CD8-positive, alpha-beta memory T cell (primary cell): ENCODE data around the gene STRN. TPM values are rescaled to one million over a fixed set of nuclear protein-coding genes. Genes with fewer than 3 reads are reported as not detected.
A peak's percentile ranks its signal among the peaks of the same experiment; 100 is the strongest.
"Not testable (repeated sequence)": the region's sequence is repeated elsewhere in the genome, so short reads cannot be mapped to it uniquely, and the experiment has no call there.

Source experiments
- CTCF ChIA-PET: fragments of 350-600 bp; sonication (Branson Sonifier 250); formaldehyde crosslinking; loops from one replicate; lab custom pipeline; 2021; ENCODE audit warnings: antibody characterized with exemption; lab: Charles Lee
- POLR2A ChIA-PET: fragments of 350-600 bp; sonication (Branson Sonifier 250); formaldehyde crosslinking; loops from one replicate; lab custom pipeline; 2021; ENCODE audit warnings: antibody characterized with exemption; lab: Charles Lee
- DNase-seq, 5 donors: peaks; one replicate each; pipeline versions ENCODE4 v3.0.0 to v3.0.0-alpha.2; 2020 to 2022; ENCODE audit warnings: mixed read lengths in 1 of 5
- H3K27ac ChIP-seq: one replicate; pipeline ENCODE4 v1.7.0; 2013; ENCODE audit warnings: low read depth, mild to moderate bottlenecking, low read length, moderate library complexity
- H3K27me3 ChIP-seq: 2 replicates; pipeline ENCODE4 v1.7.0; 2013; ENCODE audit warnings: low read length, mild to moderate bottlenecking; ENCODE audit not compliant: insufficient read depth, poor library complexity, severe bottlenecking
- H3K36me3 ChIP-seq: 2 replicates; pipeline ENCODE4 v1.7.0; 2013; ENCODE audit warnings: mild to moderate bottlenecking, low read length, moderate library complexity; ENCODE audit not compliant: insufficient read depth
- H3K4me1 ChIP-seq: 2 replicates; pipeline ENCODE4 v1.7.0; 2013; ENCODE audit warnings: mild to moderate bottlenecking, low read length, moderate library complexity; ENCODE audit not compliant: insufficient read depth
- H3K4me3 ChIP-seq: 2 replicates; pipeline ENCODE4 v1.7.0; 2013; ENCODE audit warnings: mild to moderate bottlenecking, low read length
- H3K9me3 ChIP-seq: 2 replicates; pipeline ENCODE4 v1.7.0; 2013; ENCODE audit warnings: mild to moderate bottlenecking, low read length
- H3K27ac Mint-ChIP-seq, 8 donors: one replicate each; pipeline ENCODE4 v1.8.0; 2020 to 2021; ENCODE audit warnings: mixed read lengths in 8 of 8, mild to moderate bottlenecking in 6 of 8, inconsistent platforms in 3 of 8, moderate library complexity in 3 of 8
- H3K27me3 Mint-ChIP-seq, 2 donors: one replicate each; pipeline ENCODE4 v1.8.0; 2020 to 2021; ENCODE audit warnings: mixed read lengths in 2 of 2, mild to moderate bottlenecking in 1 of 2, moderate library complexity in 1 of 2
- H3K36me3 Mint-ChIP-seq, 3 donors: one replicate each; pipeline ENCODE4 v1.8.0; 2020 to 2021; ENCODE audit warnings: mixed read lengths in 3 of 3, inconsistent platforms in 1 of 3, mild to moderate bottlenecking in 1 of 3
- H3K4me1 Mint-ChIP-seq, 3 donors: one replicate each; pipeline ENCODE4 v1.8.0; 2020 to 2021; ENCODE audit warnings: mixed read lengths in 3 of 3, inconsistent platforms in 1 of 3, mild to moderate bottlenecking in 1 of 3
- H3K4me3 Mint-ChIP-seq, 7 donors: one replicate each; pipeline ENCODE4 v1.8.0; 2020 to 2021; ENCODE audit warnings: mixed read lengths in 7 of 7, mild to moderate bottlenecking in 6 of 7, moderate library complexity in 4 of 7, inconsistent platforms in 2 of 7
- H3K9me3 Mint-ChIP-seq, 5 donors: one replicate each; pipeline ENCODE4 v1.8.0; 2020 to 2022; ENCODE audit warnings: mixed read lengths in 5 of 5, mild to moderate bottlenecking in 3 of 5, moderate library complexity in 2 of 5, inconsistent platforms in 1 of 5
- polyA plus RNA-seq: library from polyadenylated mRNA; unstranded; fragments of 300-500 nt; fragmentation: Illumina TruSeq; gene quantifications from one replicate; pipeline ENCODE4 v1.2.3, GENCODE V29; 2021
- total RNA-seq, 2 experiments: library from RNA; stranded (reverse); gene quantifications; one replicate each; pipeline ENCODE4 v1.2.3, GENCODE V29; 2021

STRN gene
- total and polyA plus RNA-seq, 3 experiments from 2014 or later, result 10.5 to 28.3 (median 26.9) TPM

DNA sequence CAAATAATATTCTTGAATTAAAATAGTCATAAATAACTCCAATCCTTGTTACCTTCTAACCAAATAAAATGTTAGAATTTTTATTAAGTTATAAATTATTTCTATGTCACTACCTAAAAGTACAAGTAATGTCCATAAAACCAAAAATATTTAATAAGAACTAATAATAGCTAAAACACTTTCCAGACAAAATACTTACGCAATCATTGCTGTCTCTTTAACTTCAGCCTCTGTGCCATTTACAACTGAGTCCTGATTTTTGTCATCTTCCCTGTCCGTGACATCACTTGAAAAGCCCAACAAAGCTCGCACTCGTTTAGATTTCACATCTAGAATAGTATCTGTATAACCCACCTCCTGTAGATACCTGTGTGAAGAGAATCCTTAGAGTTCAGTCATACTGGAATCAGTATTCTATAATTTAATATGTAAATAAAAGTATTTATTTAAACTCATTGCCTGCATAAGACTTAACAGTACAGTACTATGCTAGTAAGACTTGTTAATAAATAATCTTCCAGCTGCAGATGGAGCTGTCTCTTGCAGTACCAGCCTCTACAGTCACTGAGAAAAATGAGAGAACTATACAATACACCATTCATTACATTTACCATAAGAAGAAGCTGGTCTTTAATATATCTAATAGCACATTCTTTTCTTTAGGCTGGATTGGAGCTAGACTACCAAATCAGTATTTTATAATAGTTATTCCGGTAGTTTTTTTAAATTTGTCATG, 63.8 kb downstream of the STRN start:
- CTCF ChIA-PET, result no interaction called here

DNA sequence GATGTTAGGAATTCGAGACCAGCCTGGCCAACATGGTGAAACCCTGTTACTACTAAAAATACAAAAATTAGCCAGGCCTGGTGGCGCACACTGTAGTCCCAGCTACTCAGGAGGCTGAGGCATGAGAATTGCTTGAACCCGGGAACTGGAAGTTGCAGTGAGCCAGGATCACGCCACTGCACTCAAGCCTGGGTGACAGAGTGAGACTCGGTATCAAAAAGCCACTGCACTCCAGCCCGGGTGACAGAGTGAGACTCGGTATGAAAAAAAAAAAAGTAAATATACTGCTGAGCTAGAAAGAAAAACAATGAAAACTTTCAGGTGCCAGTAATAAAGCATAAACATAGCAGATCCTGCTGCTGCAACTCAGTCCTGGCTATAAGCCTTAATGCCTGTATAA, 73.5 kb downstream of the STRN start:
- Histone ChIP-seq H3K9me3 (no peaks in the 10 kb centered on the region), H3K4me3 (no peak overlapping the region), H3K27ac (no peak overlapping the region), H3K4me1 (no peaks in the 10 kb centered on the region), H3K27me3 (no peaks in the 10 kb centered on the region), H3K36me3 (no peaks in the 10 kb centered on the region)
- Mint-ChIP-seq H3K9me3 (no peaks in the 10 kb centered on the region), H3K4me1 (peaks cover 0 to 2% (median 0%) of the 10 kb centered on the region in 3 donors), H3K4me3 (no peak overlapping the region), H3K27me3 (no peaks in the 10 kb centered on the region), H3K27ac (no peak overlapping the region), H3K36me3 (peaks cover 6 to 64% (median 15%) of the 10 kb centered on the region in 3 donors)
- CTCF ChIA-PET, result no interaction called here
- POLR2A ChIA-PET, result no interaction called here
- DNase-seq, result no peak

More for the DNA sequence above, 63.8 kb downstream of the STRN start:
- Mint-ChIP-seq H3K9me3 (no peaks in the 10 kb centered on the region), H3K4me3 (no peak overlapping the region), H3K27ac (no peak overlapping the region), H3K4me1 (peaks cover 0 to 2% (median 0%) of the 10 kb centered on the region in 3 donors), H3K27me3 (no peaks in the 10 kb centered on the region), H3K36me3 (peaks cover 7 to 49% (median 8%) of the 10 kb centered on the region in 3 donors)
- Histone ChIP-seq H3K4me3 (no peak overlapping the region), H3K4me1 (no peaks in the 10 kb centered on the region), H3K27me3 (no peaks in the 10 kb centered on the region), H3K36me3 (no peaks in the 10 kb centered on the region), H3K27ac (no peak overlapping the region), H3K9me3 (no peaks in the 10 kb centered on the region)
- POLR2A ChIA-PET, result interaction anchor here (0.5 kb wide), 1 partner anchor 1428 kb away, joined by 3 read pairs; no protein-coding TSS in a partner anchor
- DNase-seq, result no peak

DNA sequence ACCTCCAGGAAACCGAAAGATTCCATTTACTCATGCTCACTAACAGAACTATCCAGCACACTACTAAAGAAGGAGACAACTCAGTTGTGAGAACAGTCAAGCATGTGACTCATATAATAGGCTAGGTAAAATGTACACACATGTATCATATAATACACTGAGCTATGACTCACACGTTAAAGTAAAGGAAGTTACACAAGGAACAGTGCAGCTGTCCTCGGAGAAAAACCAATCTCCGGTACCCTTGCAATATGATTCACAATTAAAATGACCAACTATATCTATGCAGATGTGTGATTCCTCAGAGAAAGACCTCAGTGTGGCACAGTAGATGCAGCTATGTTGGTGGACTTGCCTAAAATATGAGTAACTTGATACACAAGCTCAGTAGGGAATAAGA, 76.5 kb downstream of the STRN start:
- ChIA-PET POLR2A (no interaction called here), CTCF (no interaction called here)
- no peak for DNase-seq
- H3K27me3 ChIP-seq, result no peaks in the 10 kb centered on the region
- no peak overlapping the region for H3K4me3 ChIP-seq
- Mint-ChIP-seq H3K27ac (no peak overlapping the region), H3K9me3 (no peaks in the 10 kb centered on the region), H3K36me3 (peaks cover 6 to 70% (median 21%) of the 10 kb centered on the region in 3 donors), H3K27me3 (no peaks in the 10 kb centered on the region), H3K4me3 (no peak overlapping the region), H3K4me1 (peaks cover 0 to 2% (median 0%) of the 10 kb centered on the region in 3 donors)
- peaks cover 6% of the 10 kb centered on the region for H3K36me3 ChIP-seq
- no peak overlapping the region for H3K27ac ChIP-seq
- H3K4me1 ChIP-seq, result no peaks in the 10 kb centered on the region
- no peaks in the 10 kb centered on the region for H3K9me3 ChIP-seq

DNA sequence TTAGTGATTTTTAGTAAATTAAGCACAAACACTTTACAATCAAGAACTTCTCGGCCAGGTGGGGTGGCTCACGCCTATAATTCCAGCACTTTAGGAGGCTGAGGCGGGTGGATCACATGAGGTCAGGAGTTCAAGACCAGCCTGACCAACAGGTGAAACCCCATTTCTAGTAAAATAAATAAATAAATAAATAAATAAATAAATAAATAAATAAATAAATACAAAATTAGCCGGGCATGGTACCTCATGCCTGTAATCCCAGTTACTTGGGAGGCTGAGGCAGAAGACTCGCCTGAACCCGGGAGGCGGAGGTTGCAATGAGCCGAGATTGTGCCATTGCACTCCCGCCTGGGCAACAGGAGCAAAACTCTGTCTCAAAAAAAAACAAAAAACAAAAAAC, 79.2 kb downstream of the STRN start:
- H3K4me1 ChIP-seq, H3K27ac Mint-ChIP-seq, H3K4me1 Mint-ChIP-seq, H3K4me3 ChIP-seq, H3K27me3 Mint-ChIP-seq, H3K4me3 Mint-ChIP-seq, H3K27me3 ChIP-seq, H3K9me3 ChIP-seq, POLR2A ChIA-PET, CTCF ChIA-PET, H3K9me3 Mint-ChIP-seq, H3K27ac ChIP-seq, DNase-seq: not testable (repeated sequence)
- peaks cover 0 to 73% (median 22%) of the 10 kb centered on the region in 3 donors for H3K36me3 Mint-ChIP-seq
- H3K36me3 ChIP-seq, result peaks cover 17% of the 10 kb centered on the region

DNA sequence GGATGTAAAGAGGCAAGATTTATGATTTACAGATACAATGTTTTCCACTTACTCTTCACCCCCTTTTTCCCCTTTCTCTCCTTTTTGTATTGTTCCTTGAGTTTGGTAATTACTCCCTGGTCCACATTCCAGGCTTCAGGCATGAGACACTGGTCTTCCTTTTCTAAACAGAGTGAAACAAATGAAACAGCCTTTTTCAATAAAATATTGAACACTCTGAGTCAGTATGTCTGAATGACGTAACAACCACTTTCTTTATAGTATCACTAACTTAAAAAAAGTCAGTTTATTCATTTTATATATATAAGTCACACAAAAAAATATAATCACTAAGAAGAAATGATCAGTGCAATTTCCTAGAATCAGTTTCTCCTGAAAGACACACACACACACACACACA, 79.7 kb downstream of the STRN start:
- ChIA-PET POLR2A (no interaction called here), CTCF (no interaction called here)
- Histone ChIP-seq H3K36me3 (peaks cover 17% of the 10 kb centered on the region), H3K27ac (no peak overlapping the region), H3K27me3 (no peaks in the 10 kb centered on the region), H3K4me1 (no peaks in the 10 kb centered on the region), H3K4me3 (no peak overlapping the region), H3K9me3 (no peaks in the 10 kb centered on the region)
- H3K27ac Mint-ChIP-seq, result peak overlapping the region in 1 of 8 donors; percentile 48
- DNase-seq, result no peak
- H3K4me3 Mint-ChIP-seq, result no peak overlapping the region
- peaks cover 0 to 72% (median 22%) of the 10 kb centered on the region in 3 donors for H3K36me3 Mint-ChIP-seq
- no peaks in the 10 kb centered on the region for H3K9me3 Mint-ChIP-seq
- no peaks in the 10 kb centered on the region for H3K27me3 Mint-ChIP-seq
- H3K4me1 Mint-ChIP-seq, result peaks cover 0 to 2% (median 0%) of the 10 kb centered on the region in 3 donors

DNA sequence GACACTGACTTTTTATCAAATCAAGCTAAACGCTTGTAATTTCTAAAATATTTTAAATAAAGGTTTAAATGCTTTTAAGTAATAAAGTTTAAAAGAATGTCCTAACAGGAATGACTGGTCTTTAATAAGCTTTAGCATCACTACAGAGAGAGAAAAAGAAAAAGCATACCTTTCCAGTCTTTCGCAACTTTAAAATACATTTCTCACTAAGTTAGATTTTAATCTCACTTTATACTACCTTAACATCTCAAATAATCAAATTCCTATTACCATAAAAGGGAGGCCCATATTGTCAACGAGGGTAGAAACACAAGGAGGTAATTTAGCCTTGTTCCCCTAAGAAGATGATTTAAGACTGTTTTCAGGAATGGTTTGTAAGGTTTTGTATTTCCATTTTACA, 80.7 kb downstream of the STRN start:
- POLR2A ChIA-PET, result no interaction called here
- Mint-ChIP-seq H3K27ac (no peak overlapping the region), H3K36me3 (peaks cover 0 to 69% (median 23%) of the 10 kb centered on the region in 3 donors), H3K4me3 (no peak overlapping the region), H3K27me3 (no peaks in the 10 kb centered on the region), H3K4me1 (peaks cover 0 to 2% (median 0%) of the 10 kb centered on the region in 3 donors), H3K9me3 (no peaks in the 10 kb centered on the region)
- Histone ChIP-seq H3K36me3 (peaks cover 17% of the 10 kb centered on the region), H3K27ac (no peak overlapping the region), H3K4me3 (no peak overlapping the region), H3K27me3 (no peaks in the 10 kb centered on the region), H3K4me1 (no peaks in the 10 kb centered on the region), H3K9me3 (no peaks in the 10 kb centered on the region)
- CTCF ChIA-PET, result no interaction called here
- DNase-seq, result no peak

DNA sequence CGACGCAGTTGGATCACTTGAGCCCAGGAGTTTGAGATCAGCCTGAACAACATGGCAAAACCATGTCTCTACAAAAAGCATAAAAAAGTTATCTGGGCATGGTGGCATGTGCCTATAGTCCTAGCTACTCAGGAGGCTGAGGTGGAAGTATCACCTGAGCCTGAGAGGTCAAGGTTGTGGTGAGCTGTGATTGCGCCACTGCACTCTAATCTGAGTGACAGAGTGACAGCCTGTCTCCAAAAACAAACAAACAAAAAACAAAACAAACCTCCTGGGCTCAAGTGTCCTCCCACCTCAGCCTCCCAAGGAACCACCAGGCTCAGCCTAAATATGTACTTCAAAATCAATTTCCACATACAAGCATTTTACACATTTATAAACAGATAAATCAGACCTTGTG, 83.8 kb downstream of the STRN start:
- POLR2A ChIA-PET, result no interaction called here
- no peak for DNase-seq
- Histone ChIP-seq H3K9me3 (no peaks in the 10 kb centered on the region), H3K27ac (no peak overlapping the region), H3K36me3 (peaks cover 17% of the 10 kb centered on the region), H3K4me1 (no peaks in the 10 kb centered on the region), H3K27me3 (no peaks in the 10 kb centered on the region), H3K4me3 (no peak overlapping the region)
- Mint-ChIP-seq H3K36me3 (peaks cover 5 to 62% (median 16%) of the 10 kb centered on the region in 3 donors), H3K4me3 (no peak overlapping the region), H3K27me3 (no peaks in the 10 kb centered on the region), H3K27ac (no peak overlapping the region), H3K4me1 (no peaks in the 10 kb centered on the region), H3K9me3 (no peaks in the 10 kb centered on the region)
- CTCF ChIA-PET, result no interaction called here

DNA sequence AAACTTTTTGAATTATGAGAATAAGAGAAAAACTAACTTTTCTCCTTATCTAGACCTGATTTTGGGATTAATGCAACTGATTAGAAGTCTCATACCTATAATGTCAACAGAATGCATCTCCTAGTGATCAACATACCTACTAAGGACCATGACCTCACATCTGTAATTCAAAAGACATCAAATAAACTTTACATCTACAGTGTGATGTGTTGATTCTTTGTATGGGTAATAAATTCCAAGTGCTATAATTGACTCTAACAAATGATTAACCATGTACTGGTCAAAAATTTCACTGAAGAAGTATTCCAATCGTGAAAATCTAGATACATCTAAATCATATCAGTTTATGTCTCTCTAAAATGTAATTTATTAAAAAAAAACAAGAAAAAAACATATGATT, 84.5 kb downstream of the STRN start:
- DNase-seq, result no peak
- POLR2A ChIA-PET, result no interaction called here
- Histone ChIP-seq H3K4me3 (no peak overlapping the region), H3K4me1 (no peaks in the 10 kb centered on the region), H3K9me3 (no peaks in the 10 kb centered on the region), H3K27me3 (no peaks in the 10 kb centered on the region), H3K36me3 (peaks cover 22% of the 10 kb centered on the region), H3K27ac (no peak overlapping the region)
- no peaks in the 10 kb centered on the region for H3K9me3 Mint-ChIP-seq
- H3K27ac Mint-ChIP-seq, result peak overlapping the region in 1 of 8 donors; percentile 51
- no peaks in the 10 kb centered on the region for H3K4me1 Mint-ChIP-seq
- no peak overlapping the region for H3K4me3 Mint-ChIP-seq
- H3K27me3 Mint-ChIP-seq, result no peaks in the 10 kb centered on the region
- CTCF ChIA-PET, result no interaction called here
- peaks cover 9 to 65% (median 19%) of the 10 kb centered on the region in 3 donors for H3K36me3 Mint-ChIP-seq
